ENCODE results near the gene KCNE4.

The KCNE4 gene

DNA sequence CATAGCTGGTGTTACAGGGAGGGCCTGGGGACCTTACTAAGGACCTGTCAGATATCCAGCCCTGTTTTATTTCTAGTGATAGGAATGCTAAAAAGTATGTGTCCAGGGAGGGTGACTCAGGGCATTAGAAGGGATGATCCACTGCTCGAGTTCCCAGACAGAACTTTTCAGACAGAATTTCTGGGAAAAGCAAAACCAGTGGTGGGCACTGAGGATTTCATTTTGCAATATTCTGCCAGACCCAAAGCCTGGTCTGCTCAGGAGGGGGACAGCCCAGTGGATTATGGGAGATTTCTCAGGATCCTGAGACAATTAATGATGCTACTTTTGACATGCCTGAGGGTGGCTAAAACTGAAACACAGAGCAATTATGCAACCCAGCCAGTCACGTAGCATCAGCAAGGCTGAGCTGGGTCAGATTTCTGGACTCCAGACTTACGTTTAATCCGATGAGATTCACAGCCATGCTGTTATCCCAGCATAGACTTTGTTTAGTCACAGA lies 4.7 kb upstream of the KCNE4 start:
- Histone ChIP-seq H4K20me1 (ENCODE audit: insufficient read depth, low read length, poor library complexity, severe bottlenecking) (no peaks in the 10 kb centered on the region), H2AFZ (ENCODE audit: low read length) (no peak overlapping the region), H3K4me3 (ENCODE audit: low read length, poor library complexity, severe bottlenecking) (no peak overlapping the region), H3F3A (ENCODE audit: low read depth) (no peaks in the 10 kb centered on the region), H3K27me3 (ENCODE audit: insufficient read depth, low read length, poor library complexity, severe bottlenecking) (no peaks in the 10 kb centered on the region), H3K9me3 (ENCODE audit: insufficient read depth, low read depth, low read length) (no peaks in the 10 kb centered on the region), H3K36me3 (ENCODE audit: insufficient read depth, low read length) (no peaks in the 10 kb centered on the region), H3K9me2 (replicated peaks; ENCODE audit: low read depth, low read length) (no peaks in the 10 kb centered on the region), H3K79me2 (ENCODE audit: insufficient read depth, low read length) (no peaks in the 10 kb centered on the region), H3K9ac (ENCODE audit: low read depth, low read length, poor library complexity, severe bottlenecking) (no peak overlapping the region), H3K4me1 (ENCODE audit: insufficient read depth, low read length, poor library complexity, severe bottlenecking) (peaks cover 24% of the 10 kb centered on the region), H3K4me2 (ENCODE audit: low read depth, low read length, poor library complexity, severe bottlenecking) (no peak overlapping the region)
- TF ChIP-seq EZH2phosphoT487 (IDR thresholded peaks at IDR 0.05; ENCODE audit: borderline replicate concordance), result no peak
- TF ChIP-seq, protein P1, sequence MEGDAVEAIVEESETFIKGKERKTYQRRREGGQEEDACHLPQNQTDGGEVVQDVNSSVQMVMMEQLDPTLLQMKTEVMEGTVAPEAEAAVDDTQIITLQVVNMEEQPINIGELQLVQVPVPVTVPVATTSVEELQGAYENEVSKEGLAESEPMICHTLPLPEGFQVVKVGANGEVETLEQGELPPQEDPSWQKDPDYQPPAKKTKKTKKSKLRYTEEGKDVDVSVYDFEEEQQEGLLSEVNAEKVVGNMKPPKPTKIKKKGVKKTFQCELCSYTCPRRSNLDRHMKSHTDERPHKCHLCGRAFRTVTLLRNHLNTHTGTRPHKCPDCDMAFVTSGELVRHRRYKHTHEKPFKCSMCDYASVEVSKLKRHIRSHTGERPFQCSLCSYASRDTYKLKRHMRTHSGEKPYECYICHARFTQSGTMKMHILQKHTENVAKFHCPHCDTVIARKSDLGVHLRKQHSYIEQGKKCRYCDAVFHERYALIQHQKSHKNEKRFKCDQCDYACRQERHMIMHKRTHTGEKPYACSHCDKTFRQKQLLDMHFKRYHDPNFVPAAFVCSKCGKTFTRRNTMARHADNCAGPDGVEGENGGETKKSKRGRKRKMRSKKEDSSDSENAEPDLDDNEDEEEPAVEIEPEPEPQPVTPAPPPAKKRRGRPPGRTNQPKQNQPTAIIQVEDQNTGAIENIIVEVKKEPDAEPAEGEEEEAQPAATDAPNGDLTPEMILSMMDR (conservative IDR thresholded peaks at IDR 0.05; ENCODE audit: low read length), result no peak

DNA sequence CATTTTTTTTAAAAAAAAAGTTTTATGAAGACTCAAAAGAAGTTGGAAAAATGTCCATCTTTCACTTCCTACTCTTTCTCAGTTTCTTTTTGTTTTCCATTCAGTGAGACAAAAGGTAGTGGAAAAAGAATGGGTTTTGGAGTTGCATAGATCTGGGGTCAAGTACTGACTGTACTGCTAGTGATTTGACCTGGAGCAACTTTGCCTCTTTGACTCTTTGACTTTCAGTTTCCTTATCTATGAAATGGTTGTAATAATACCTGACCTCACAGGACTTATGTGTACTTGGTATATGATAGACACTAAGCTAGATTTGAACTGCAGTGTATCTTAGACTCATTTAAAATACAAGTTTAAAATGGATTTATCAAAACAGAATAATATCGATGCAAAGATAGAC lies 3.5 kb upstream of the KCNE4 start:
- H4K20me1 ChIP-seq (ENCODE audit: insufficient read depth, low read length, poor library complexity, severe bottlenecking), result no peaks in the 10 kb centered on the region
- H3K4me2 ChIP-seq (ENCODE audit: low read depth, low read length, poor library complexity, severe bottlenecking), result no peak overlapping the region
- TF ChIP-seq EZH2phosphoT487 (IDR thresholded peaks at IDR 0.05; ENCODE audit: borderline replicate concordance), result no peak
- no peaks in the 10 kb centered on the region for H3K79me2 ChIP-seq (ENCODE audit: insufficient read depth, low read length)
- no peaks in the 10 kb centered on the region for H3K9me3 ChIP-seq (ENCODE audit: insufficient read depth, low read depth, low read length)
- no peaks in the 10 kb centered on the region for H3K27me3 ChIP-seq (ENCODE audit: insufficient read depth, low read length, poor library complexity, severe bottlenecking)
- peaks cover 12% of the 10 kb centered on the region for H3K4me1 ChIP-seq (ENCODE audit: insufficient read depth, low read length, poor library complexity, severe bottlenecking)
- H3K36me3 ChIP-seq (ENCODE audit: insufficient read depth, low read length), result no peaks in the 10 kb centered on the region
- no peak overlapping the region for H3K9ac ChIP-seq (ENCODE audit: low read depth, low read length, poor library complexity, severe bottlenecking)
- no peaks in the 10 kb centered on the region for H3K9me2 ChIP-seq (replicated peaks; ENCODE audit: low read depth, low read length)
- H3F3A ChIP-seq (ENCODE audit: low read depth), result no peaks in the 10 kb centered on the region
- H3K4me3 ChIP-seq (ENCODE audit: low read length, poor library complexity, severe bottlenecking), result no peak overlapping the region
- no peak overlapping the region for H2AFZ ChIP-seq (ENCODE audit: low read length)

DNA sequence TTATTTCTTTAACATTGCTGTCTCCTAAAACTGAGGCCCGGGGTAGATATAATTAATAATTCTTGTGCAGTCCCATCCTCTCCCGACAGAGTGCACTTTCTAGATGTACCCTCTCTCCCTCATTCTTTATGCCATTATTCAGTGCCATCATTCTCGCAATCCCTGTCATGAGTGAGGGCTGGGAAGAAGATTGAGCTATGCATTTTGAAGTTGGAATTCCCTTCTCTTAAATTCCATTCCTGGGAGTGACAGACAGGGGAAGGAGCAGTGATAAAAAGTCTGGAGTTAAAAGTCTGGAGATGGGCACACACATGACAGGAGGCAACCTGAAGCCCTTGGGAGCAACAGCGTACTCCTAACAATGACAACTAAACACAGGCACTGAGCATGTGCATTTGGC lies 2.6 kb upstream of the KCNE4 start:
- Histone ChIP-seq H3K4me2 (ENCODE audit: low read depth, low read length, poor library complexity, severe bottlenecking) (no peak overlapping the region), H3K9ac (ENCODE audit: low read depth, low read length, poor library complexity, severe bottlenecking) (no peak overlapping the region), H3K79me2 (ENCODE audit: insufficient read depth, low read length) (no peaks in the 10 kb centered on the region), H3K27me3 (ENCODE audit: insufficient read depth, low read length, poor library complexity, severe bottlenecking) (no peaks in the 10 kb centered on the region), H3K4me1 (ENCODE audit: insufficient read depth, low read length, poor library complexity, severe bottlenecking) (peaks cover 3% of the 10 kb centered on the region), H2AFZ (ENCODE audit: low read length) (no peak overlapping the region), H3K36me3 (ENCODE audit: insufficient read depth, low read length) (no peaks in the 10 kb centered on the region), H3K9me2 (replicated peaks; ENCODE audit: low read depth, low read length) (no peaks in the 10 kb centered on the region), H3F3A (ENCODE audit: low read depth) (no peaks in the 10 kb centered on the region), H3K4me3 (ENCODE audit: low read length, poor library complexity, severe bottlenecking) (no peak overlapping the region), H4K20me1 (ENCODE audit: insufficient read depth, low read length, poor library complexity, severe bottlenecking) (no peaks in the 10 kb centered on the region), H3K9me3 (ENCODE audit: insufficient read depth, low read depth, low read length) (no peaks in the 10 kb centered on the region)
- TF ChIP-seq, protein P1 (conservative IDR thresholded peaks at IDR 0.05; ENCODE audit: low read length), result no peak
- no peak for TF ChIP-seq EZH2phosphoT487 (IDR thresholded peaks at IDR 0.05; ENCODE audit: borderline replicate concordance)

DNA sequence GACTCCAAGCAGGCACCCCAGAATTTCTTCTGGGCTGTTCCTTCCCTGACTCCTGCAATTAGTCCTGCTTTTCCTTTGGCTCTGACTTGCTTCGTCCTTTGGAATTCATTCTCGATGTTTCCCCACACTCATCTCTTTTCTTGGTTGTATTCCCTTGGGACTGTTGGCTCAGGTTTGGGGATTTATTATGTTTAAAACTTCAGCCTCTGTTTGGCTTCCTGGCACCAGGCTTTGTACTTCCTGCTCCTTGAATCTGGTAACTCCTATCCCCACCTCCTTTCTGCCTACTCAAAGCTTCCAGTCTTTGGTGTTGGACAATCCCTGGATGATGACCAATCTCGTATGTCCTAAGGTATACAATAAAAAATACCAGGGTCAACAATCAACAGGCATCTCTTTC lies 1.8 kb upstream of the KCNE4 start:
- Histone ChIP-seq H3K9ac (ENCODE audit: low read depth, low read length, poor library complexity, severe bottlenecking) (no peak overlapping the region), H3K4me1 (ENCODE audit: insufficient read depth, low read length, poor library complexity, severe bottlenecking) (no peaks in the 10 kb centered on the region), H3K9me3 (ENCODE audit: insufficient read depth, low read depth, low read length) (no peaks in the 10 kb centered on the region), H3K27me3 (ENCODE audit: insufficient read depth, low read length, poor library complexity, severe bottlenecking) (no peaks in the 10 kb centered on the region), H3K4me2 (ENCODE audit: low read depth, low read length, poor library complexity, severe bottlenecking) (no peak overlapping the region), H3F3A (ENCODE audit: low read depth) (no peaks in the 10 kb centered on the region), H2AFZ (ENCODE audit: low read length) (no peak overlapping the region), H3K4me3 (ENCODE audit: low read length, poor library complexity, severe bottlenecking) (no peak overlapping the region), H3K79me2 (ENCODE audit: insufficient read depth, low read length) (no peaks in the 10 kb centered on the region), H3K36me3 (ENCODE audit: insufficient read depth, low read length) (no peaks in the 10 kb centered on the region), H3K9me2 (replicated peaks; ENCODE audit: low read depth, low read length) (no peaks in the 10 kb centered on the region), H4K20me1 (ENCODE audit: insufficient read depth, low read length, poor library complexity, severe bottlenecking) (no peaks in the 10 kb centered on the region)
- TF ChIP-seq, protein P1 (conservative IDR thresholded peaks at IDR 0.05; ENCODE audit: low read length), result no peak
- no peak for TF ChIP-seq EZH2phosphoT487 (IDR thresholded peaks at IDR 0.05; ENCODE audit: borderline replicate concordance)
